ENCODE measurements around the gene ABCG4. TPM values are rescaled to one million over a fixed set of nuclear protein-coding genes. Genes with fewer than 3 reads are reported as not detected.

ABCG4 gene
- total and polyA plus RNA-seq, 9 of the 15 experiments (the other 6 are each of a cell fraction or from before 2014, with no cell fraction given): 0.03 to 0.11 (median 0.07) TPM; not detected in 4

DNA sequence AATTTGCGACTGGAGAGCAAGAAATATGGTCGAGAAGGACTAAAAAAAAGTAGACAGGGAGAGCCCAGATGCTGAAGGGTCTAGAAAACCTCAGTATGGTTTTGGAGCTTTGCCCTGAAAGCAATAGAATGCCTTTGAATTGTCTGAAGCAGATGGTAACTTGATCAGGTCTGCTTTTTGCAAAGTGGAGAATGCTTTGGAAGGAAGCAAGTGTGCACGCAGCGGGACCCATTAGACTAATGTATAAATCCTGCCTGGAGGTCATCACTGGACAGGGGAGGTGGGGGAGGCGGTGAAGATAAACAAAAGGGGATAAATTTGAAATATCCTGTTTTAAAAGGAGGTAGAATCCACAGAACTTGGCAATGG, 28.2 kb upstream of the ABCG4 start:
- CTCF ChIA-PET (ENCODE audit: low intra/inter-chr PET ratio): no interaction called here
- BruUV-seq (replicated peaks): TSS peak; percentile 93
- H3K27me3 ChIP-seq (ENCODE audit: control insufficient read depth in 2 of 2, insufficient read depth in 2 of 2, low read length in 2 of 2): no peaks in the 10 kb centered on the region
- ATAC-seq (peak; percentile 20), FAIRE-seq (no peak), DNase-seq (ENCODE audit: extremely low read depth in 1 of 4, low spot score in 3 of 4) (peak in 1 of 4 experiments; percentile 50)
- peaks cover 16 to 21% of the 10 kb centered on the region in 2 experiments for H3K4me1 ChIP-seq (replicated peaks in 1 of 2; ENCODE audit: control insufficient read depth in 2 of 2, insufficient read depth in 2 of 2, low read length in 2 of 2)
- no peaks in the 10 kb centered on the region for H4K20me1 ChIP-seq (replicated peaks; ENCODE audit: control insufficient read depth, insufficient read depth, low read length)
- H2AFZ ChIP-seq (ENCODE audit: low read depth, low read length): peak overlapping the region; percentile 88
- peak overlapping the region; percentile 65 to 86; a peak in 3 of 4 replicates for H3K9ac ChIP-seq (ENCODE audit: insufficient read depth in 1 of 2, low read depth in 2 of 2, low read length in 2 of 2)
- POLR2A ChIA-PET: interaction anchor here (1.0 to 1.1 kb wide), 4 partner anchors 12 to 86 kb away, joined by 3 to 6 read pairs (median 3); no protein-coding TSS in a partner anchor
- H3K27ac ChIP-seq (ENCODE audit: extremely low read depth, low read depth, low read length): peak overlapping the region; percentile 68
- intact Hi-C loops (cut with micrococcal nuclease) (loop anchor here (2.0 kb wide), 1 partner anchor 18 kb away; no protein-coding TSS in a partner anchor), in situ Hi-C loops (cut with MboI) (no loop called here)
- H3K9me3 ChIP-seq (replicated peaks; ENCODE audit: control insufficient read depth, insufficient read depth, low read depth, low read length): no peaks in the 10 kb centered on the region
- H3K79me2 ChIP-seq (ENCODE audit: control insufficient read depth, insufficient read depth, low read length): peaks cover 24% of the 10 kb centered on the region
- H3K4me3 ChIP-seq: peak overlapping the region; percentile 29
- WGBS (ENCODE audit: insufficient coverage, low coverage, missing lambda C conversion rate): 8% methylated on average over 5 of the region's 5 CpGs
- H3K36me3 ChIP-seq (ENCODE audit: control insufficient read depth, insufficient read depth, low read length): peaks cover 44% of the 10 kb centered on the region
- H3K9me1 ChIP-seq (ENCODE audit: control insufficient read depth, insufficient read depth, low read length): no peaks in the 10 kb centered on the region
- H3K4me2 ChIP-seq (ENCODE audit: insufficient read depth, low read length): peak overlapping the region; percentile 76
- TF ChIP-seq NFRKB (IDR thresholded peaks at IDR 0.05; ENCODE audit: low read depth) (peak; percentile 58; the same call in 1 of the 2 replicates), ZNF707 (CRISPR knock-in tag; conservative IDR thresholded peaks at IDR 0.05) (no peak), TBP (optimal IDR thresholded peaks at IDR 0.05; ENCODE audit: low read depth, low read length) (peak; percentile 0), ARID1B (IDR thresholded peaks at IDR 0.05) (peak; percentile 44; the same call in 1 of the 2 replicates), STAT5A (IDR thresholded peaks at IDR 0.05; ENCODE audit: borderline replicate concordance, low read length) (0 out of 2 replicates have a peak, but pooled peaks have one; percentile 33), NFIC (IDR thresholded peaks at IDR 0.05) (no peak), SMARCA4 (IDR thresholded peaks at IDR 0.05) (0 out of 2 replicates have a peak, but pooled peaks have one; percentile 21), NBN (IDR thresholded peaks at IDR 0.05; ENCODE audit: low read depth) (peak; percentile 34; the same call in 1 of the 2 replicates), NFATC3 (IDR thresholded peaks at IDR 0.05) (0 out of 2 replicates have a peak, but pooled peaks have one; percentile 7)
- TF ChIP-seq, protein P1, sequence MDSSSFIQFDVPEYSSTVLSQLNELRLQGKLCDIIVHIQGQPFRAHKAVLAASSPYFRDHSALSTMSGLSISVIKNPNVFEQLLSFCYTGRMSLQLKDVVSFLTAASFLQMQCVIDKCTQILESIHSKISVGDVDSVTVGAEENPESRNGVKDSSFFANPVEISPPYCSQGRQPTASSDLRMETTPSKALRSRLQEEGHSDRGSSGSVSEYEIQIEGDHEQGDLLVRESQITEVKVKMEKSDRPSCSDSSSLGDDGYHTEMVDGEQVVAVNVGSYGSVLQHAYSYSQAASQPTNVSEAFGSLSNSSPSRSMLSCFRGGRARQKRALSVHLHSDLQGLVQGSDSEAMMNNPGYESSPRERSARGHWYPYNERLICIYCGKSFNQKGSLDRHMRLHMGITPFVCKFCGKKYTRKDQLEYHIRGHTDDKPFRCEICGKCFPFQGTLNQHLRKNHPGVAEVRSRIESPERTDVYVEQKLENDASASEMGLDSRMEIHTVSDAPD (CRISPR knock-in tag; IDR thresholded peaks at IDR 0.05): no peak
- TF ChIP-seq, protein P2, sequence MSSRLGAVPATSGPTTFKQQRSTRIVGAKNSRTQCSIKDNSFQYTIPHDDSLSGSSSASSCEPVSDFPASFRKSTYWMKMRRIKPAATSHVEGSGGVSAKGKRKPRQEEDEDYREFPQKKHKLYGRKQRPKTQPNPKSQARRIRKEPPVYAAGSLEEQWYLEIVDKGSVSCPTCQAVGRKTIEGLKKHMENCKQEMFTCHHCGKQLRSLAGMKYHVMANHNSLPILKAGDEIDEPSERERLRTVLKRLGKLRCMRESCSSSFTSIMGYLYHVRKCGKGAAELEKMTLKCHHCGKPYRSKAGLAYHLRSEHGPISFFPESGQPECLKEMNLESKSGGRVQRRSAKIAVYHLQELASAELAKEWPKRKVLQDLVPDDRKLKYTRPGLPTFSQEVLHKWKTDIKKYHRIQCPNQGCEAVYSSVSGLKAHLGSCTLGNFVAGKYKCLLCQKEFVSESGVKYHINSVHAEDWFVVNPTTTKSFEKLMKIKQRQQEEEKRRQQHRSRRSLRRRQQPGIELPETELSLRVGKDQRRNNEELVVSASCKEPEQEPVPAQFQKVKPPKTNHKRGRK (tag; IDR thresholded peaks at IDR 0.05): 0 out of 2 replicates have a peak, but pooled peaks have one; percentile 11
- TF ChIP-seq, protein P3, sequence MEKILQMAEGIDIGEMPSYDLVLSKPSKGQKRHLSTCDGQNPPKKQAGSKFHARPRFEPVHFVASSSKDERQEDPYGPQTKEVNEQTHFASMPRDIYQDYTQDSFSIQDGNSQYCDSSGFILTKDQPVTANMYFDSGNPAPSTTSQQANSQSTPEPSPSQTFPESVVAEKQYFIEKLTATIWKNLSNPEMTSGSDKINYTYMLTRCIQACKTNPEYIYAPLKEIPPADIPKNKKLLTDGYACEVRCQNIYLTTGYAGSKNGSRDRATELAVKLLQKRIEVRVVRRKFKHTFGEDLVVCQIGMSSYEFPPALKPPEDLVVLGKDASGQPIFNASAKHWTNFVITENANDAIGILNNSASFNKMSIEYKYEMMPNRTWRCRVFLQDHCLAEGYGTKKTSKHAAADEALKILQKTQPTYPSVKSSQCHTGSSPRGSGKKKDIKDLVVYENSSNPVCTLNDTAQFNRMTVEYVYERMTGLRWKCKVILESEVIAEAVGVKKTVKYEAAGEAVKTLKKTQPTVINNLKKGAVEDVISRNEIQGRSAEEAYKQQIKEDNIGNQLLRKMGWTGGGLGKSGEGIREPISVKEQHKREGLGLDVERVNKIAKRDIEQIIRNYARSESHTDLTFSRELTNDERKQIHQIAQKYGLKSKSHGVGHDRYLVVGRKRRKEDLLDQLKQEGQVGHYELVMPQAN (IDR thresholded peaks at IDR 0.05; ENCODE audit: borderline replicate concordance): 0 out of 2 replicates have a peak, but pooled peaks have one; percentile 69
